CD4-positive, alpha-beta T cell treated with Interleukin-17A for 4 hours (primary cell): Measurements from ENCODE around the gene LRP8.

Experiments used
- DNase-seq: peaks from one replicate; pipeline ENCODE4 v3.0.0-alpha.2; 2020; ENCODE audit warnings: mixed read lengths

The LRP8 gene

DNA sequence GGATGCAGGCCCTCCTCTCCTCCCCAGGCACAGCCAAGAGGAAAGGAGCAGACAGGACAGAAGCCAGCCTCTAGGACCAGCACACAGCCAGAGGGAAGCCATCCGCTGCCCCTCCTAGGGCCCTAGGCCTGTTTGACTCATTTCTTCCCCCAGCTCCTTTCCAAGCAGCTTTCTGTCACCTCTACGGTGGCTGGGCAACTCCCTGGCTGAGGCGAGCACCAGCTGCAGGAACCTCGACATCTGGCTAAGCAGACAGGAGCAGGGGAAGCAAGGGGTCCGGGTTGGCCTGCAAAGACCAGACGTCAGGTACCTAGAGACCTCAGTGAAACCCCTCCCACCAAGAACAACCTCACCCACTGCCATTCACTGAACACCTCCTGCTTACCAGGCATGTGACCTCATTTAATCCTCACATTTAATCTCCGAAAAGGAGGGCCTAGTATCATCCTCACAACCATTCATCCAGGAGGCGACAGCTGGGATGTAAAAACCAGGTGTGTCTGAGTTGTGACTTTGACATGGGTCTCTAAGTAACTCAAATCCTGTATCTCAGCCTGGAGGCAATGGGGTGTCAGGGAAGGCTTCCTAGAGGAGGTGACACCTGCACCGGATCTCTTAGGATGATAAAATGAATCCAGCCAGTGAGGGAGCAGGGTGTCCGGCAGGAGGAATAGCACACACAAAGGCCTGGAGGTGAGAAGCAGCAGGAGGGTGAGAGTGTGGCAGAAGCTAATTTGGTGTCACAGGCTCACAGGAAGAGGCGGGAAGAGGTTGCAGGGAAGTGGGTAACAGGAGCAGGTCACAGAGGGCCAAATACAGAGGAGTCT is 5.9 kb downstream of the LRP8 start:
- no peak for DNase-seq

DNA sequence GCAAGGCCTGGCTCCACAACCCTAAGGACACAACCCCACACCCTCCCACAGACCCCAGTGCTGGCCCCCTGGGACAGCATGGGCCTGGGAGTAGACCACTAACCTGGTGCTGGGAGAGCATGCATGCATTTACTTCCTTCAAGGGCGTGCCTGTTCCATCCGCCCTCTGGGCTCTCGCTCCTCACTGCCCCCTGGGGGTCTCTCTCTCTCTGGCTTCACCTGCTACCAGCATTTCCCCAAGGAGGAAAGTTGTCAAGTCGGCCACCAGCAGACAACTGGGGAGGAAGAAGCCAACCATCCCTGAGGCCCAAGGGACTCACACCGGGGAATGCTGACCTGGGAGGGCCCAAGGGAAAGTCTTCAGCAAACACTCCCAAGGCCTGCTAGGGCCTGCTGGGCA is 6.5 kb downstream of the LRP8 start:
- peak; percentile 12 for DNase-seq

DNA sequence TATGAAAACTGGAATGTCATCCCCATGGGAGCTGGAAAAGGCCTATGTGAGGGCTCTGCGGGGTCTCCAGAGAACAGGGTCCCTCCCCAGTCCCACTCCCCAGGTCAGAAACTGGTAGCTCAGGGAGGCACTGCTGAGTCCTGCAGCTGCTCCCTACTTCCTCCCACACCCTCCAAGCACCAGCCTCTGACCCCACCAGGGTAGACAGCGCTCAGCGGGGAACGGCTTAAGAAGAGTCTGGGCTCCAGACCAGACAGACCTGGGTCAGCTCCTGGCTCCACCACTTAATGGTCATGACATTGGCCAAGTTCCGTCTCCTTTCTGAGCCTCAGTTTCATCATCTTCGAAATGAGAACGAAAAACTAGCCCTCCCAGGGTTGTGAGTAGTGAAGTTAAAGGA is 7.2 kb downstream of the LRP8 start:
- no peak for DNase-seq

DNA sequence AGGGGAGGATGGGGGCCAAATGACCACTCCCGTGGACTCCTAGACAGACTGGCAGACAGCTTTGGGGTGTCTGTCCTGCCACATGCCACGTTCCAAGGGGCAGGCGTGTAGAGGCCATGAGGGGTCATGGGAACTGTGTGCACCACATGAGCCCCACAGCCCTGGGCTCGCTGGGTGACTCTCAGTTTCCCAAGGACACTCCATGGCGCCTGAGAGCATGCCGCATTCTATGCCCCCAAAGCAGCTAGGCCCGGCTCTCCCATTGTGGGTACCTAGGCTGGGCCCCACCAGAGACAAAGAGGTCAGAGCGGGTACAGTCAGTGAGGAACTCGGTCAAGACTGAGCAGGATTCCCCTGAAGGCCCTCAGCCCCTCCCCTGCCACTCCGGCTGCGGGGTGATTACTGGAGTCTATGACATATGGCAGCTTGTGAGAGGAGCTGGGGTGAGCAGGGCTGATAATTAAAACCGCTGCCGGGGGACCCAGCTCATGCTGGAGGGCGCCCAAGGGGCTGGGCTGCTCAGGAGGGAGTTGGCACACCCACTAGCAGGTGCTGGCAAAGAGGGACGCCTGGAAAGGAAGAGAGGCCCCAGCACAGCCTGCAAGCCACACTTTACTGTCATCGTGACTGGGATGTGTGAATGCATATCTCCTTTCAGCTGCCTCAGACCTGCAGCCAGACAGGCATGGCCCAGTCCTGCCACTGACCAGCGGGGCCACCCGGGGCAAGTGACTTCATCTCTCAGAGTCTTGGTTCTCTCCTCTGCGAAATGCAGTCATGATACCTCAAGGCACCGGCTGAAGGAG is 8.4 kb downstream of the LRP8 start:
- DNase-seq, result no peak

DNA sequence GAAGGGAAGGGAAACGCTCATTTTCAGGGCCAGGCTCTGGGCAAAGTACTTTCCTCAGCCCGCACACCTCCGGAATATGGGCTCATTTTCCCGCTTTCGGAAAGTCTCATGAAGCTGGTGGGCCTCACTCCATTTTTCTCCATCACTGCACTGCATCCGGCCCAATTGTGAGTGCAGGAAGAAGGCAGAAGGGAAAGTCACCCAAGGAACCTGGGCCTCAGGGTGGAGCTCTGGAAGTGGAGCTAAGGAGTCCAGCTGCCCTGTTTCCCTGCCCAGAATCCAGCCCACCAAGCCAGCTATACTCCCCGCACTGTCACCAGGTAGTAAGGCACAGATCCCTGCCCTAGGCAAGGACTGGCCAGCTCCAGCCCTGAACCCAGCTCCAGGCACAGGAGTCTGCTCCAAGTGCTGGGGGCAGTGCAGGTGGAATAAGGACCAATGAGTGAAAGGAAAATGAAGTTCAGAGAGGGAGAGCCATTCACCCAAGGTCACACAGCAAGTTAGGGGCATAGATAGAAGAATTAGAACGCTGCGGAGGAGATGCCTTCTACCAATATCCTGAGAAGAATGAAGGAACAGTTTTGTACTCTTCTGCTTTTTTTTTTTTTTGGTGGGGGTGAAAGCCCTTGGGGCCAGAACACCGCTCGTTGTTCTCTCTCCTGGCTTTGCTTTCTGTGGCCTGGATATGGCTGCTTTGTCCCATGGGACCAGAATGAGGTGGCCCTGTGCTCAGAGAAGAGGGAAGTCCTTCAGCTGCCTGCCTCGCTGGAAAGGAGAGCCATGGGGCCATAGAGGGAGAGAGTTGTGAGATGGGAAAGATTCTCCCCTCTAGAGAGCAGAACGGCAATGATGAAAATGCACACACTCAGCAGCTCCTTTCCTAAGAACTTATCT is 10.0 kb downstream of the LRP8 start:
- DNase-seq, result no peak

DNA sequence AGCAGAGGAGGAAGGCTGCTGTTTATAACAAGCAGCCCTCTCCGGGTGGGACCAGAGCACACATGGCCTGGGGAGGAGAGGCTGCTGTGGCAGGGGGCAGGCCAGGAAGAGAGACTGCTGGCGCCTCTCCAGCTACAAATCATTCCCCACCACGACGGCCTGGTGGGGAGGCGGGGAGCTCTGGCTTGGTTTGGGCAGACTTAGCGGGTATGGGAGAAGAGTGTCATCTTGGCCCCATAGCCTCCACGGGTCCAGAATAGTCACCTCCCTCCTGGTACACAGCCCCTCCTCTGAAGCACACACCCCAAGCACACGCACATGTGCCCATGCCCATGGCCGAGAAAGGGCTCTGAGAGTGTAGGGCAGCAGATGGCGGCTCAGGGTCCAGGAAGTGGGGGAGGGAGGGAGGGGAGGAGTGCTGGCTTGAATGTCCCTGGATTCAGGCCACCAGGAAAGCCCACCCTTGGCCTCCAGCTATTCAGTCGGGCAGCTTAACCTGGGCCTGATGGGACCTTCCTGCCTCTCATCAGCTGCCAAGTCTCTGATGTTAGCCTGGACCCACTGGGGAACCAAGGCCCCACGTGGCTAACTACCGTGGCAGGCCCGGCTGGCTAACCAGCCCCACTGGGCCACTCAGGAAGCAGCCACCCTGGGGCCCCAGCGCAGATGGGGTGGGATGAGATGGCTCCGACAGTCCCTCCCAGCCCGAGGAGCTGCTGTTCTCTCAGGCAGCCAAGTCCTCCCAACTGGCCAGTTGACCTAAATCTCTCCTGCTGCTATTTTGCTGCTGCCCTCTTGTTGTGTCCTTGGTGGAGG is 10.9 kb downstream of the LRP8 start:
- DNase-seq, result no peak

DNA sequence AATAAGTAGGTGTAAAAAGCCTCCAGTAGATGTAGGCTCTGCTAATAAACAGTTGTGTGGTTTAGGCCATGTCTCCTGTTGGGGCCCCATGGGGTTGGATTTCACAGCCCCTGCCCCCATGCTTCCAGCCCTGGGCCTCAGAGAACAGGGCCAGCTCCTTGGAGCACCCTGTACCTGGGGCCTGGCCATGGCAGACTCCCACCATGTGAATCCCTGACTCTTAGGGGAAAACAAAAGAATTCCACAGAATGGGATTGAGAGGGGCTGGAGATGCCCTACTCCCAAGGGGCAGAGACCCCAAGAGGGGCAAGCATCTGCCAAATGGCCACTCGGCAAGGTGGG is 11.5 kb downstream of the LRP8 start:
- DNase-seq, result no peak

DNA sequence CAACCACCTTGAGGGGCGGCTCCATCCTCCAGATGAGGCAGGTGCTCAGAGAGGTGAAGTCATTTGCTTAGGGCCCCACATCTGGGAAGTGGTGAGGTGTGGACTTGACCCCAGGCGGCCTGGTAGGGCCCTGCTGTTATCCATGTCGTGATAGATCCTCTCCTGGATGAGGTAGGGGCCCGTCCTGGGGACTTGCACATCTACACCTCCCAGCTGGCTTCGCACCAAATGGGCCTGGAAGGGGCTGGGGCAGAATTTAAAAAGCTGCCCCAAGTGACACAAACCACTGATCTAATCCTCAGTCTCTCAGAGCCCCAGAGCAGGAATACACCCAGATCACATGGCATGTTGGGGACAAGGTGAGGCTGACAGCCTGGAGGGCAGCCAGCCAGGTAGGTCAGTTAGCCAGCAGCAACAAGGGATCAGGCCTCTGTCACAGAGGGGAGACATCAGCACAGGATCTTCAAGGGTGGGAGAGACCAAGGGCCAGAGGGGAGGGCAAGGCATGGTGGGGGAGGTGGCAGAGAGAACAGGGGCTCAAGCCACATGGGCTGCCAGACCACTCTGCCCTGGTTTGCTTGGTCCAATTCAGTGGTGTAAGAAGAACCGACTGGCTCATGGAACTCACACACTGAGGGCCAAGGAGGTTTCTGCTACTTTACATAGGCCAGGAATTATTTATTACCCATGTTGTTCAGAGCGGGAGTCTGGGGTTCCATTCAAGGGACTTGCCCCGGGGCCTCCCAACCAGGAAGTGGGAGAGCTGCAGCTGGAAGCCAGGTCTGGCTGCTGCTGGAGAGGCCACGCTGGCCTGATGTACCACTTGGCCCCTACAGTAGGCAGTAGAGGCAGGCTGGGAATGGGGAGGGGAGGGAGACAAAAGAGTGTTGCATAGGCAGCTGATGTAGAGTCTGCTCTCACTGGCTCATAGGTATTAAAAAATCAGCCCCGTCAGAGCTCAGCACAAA is 12.1 kb downstream of the LRP8 start:
- DNase-seq, result no peak

DNA sequence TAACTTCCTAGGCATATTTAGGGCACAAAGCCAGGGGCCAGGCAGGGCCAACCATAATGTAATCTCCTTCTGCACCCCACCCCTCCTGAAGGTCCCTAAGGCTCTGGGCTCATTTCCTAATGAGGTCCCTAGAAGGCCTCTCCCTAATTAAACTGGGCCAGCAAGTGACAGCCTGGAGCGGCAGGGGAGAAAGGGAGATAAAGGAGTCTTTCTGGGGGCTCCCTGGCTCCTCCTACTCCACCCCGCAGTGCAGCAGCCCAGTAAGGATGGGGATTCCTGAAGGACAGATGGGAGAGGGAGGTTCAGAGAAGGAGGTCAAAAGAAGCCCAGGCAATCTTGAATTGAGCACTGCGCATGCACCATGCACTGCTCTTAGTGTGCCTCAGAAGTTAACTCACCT is 12.8 kb downstream of the LRP8 start:
- no peak for DNase-seq

DNA sequence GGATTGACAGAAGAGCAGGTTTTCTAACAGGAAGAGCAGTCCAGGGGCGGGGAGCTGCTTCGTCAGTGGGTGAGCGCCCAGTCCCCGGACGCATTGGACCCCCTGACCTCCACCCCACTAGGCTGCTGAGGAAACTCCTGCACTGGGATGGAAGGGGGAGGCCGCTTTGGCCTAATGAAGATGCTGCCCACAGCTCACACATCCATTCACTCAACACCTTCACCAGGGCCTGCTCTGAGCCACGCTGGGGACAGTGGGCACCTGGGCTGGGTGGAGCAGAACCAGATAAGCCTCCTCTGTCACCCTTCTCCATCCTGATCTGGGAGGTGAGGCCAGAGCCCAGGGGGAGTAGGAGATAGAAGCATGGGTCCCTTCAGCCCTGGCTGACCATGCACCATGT is 13.3 kb downstream of the LRP8 start:
- DNase-seq, result no peak

DNA sequence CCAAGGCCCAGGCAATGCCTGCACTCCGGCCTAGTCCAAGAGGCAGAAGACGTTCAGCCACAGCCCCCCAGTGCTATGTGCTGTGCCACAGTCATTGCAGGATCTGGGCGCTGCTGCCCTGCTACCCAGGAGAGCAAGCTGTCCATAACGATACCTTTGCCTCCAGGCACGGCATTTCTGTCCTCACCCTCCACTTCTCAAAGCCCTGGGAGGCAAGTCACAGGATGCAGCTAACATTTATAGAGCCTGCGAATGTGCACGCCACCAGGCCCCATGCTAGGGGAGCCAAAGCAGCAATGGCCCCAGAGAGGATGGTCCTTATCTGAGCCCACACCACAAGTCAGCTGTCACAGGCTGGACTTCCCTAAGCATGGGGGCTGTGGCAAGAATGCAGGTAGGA is 13.8 kb downstream of the LRP8 start:
- no peak for DNase-seq

DNA sequence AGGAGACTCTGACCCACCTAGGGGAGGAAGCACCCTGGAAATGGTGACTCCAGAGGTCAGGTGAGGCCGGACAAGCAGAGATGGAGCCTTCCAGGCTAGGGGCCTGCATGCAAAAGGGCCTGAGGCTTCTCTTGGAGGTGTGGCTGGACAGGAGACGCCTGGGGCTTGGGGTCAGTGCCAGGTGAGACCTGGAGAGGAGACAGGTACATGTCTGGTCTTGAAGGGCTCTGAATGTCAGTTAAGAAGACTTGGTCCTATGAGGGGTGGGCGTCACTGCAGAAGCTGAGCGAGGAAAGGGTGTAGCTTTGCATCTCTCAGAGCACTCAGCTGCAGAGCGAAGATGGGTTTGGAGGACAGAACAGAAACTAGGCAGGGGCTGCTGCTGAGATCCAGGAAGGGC is 14.3 kb downstream of the LRP8 start:
- DNase-seq, result no peak

DNA sequence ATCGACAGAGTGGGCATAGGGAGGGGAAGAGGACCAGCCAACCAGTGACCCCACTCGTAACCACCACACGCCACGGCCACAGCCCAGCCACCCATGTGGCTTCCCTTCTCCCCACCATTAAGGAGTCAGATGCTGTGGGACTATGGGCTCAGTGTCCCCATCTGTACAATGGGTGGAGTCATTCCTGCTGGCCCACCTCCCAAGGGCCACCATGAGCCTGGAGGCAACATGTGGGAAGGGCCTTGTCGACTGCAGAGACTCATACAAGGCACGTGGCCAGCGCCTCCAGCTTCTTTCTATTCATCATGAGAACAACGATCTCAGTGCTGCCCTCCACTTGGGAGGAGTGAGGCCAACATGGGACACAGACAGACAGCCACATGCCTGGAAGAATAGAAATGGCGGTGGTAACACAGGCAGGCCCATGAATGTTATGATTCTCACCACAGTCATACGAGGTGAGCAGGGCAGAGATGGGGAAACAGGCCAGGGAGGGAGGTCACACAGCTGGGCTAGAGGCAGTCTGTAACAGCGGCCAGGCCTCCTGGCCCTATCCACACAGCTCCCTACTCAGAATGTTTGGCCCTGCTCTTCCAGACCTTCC is 16.1 kb downstream of the LRP8 start:
- no peak for DNase-seq

DNA sequence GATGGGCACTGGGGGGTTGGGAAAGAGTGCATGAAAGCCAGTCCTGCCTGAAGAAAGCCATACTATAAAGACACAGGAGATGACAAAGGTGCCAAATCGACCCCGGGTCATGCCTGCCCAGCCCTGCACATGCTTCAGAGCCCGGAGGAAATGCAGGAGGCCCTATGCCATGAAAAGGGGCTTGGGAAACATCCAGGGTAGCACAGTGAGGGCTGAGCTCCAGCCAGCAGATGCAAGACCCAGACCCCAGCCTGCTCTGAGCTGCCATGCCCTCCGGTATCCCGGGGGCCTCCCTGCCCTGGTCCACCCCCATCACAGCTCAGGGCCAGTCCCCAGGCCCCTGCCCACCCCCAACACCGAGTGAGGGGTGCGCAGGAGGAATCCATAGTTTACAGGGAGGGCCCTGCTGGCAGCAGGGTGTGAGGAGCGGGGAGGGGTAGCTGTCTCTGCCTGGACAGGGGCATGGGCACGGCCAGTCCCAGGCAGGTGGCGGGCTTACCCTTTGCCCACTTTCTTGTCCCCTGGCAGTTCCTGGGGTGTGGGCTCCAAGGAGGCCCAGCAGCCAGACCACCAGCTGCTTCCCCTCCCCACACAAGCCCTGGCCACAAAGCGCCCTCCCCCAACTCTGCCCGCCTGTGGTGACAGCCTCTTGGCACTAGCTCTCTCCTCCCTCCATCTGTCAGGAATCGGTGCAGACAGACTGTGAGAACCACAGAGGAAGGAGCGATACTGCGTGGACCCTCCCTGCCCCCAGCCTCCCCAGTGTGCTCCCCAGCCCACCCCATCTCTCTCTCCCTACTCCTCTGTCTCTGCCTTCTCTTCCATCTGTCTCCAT is 16.8 kb downstream of the LRP8 start:
- no peak for DNase-seq

DNA sequence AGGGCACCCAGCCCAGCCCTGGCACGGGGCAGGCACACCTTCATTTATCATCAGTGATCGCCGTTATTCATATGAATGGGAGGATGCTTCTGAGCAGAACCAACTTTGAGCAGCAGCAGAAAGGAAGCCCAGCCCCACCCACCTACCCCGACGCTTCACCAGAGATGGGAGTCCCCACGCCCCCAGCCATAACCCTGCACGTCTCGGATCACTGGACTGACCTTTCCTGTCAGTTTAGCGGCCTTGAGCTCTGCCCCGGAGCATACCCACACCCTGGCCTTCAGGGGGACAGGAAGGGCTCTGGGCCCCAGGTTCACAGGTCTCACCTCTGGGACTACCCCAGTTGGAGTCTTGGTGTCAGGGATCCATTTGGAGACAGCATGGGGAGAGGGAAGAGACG is 18.1 kb downstream of the LRP8 start:
- DNase-seq, result no peak

DNA sequence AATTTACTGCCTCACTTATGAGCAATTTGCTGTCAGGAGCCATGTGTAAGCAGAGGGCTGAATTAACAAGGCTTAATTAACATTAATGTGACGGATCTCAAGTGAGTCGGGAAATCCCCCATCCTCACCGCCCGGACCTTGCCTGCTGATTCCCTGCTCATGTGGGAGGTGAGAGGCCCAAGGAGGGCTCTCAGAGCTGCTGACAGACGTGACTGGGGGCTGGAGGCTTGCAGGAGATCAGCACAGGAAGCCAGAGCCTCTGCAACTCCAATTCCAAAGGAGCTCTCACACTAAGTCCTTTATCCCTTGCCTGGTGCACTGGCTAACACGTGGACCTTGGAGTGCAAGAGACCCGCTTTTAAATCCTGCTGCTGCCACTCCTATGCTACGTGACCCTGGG is 19.4 kb downstream of the LRP8 start:
- no peak for DNase-seq

DNA sequence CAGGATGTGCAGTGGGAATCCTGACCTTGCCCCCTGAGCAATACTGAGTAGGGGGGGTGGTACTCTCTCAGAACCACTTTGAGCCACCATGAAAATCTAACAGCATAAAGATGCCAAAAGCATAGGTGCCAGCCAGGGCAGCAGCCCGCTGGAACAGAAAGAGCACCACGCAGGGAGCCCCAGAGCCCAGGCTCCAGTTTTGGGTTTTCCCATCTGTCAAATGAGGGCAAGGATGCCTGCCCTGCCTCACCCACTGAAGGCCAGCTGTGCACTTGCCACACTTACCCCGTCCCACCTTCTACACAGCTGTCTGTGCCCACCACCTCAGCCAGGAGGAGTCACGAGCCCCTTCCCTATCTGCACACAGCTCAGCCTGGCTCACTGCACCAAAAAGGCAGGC is 20.8 kb downstream of the LRP8 start:
- no peak for DNase-seq

DNA sequence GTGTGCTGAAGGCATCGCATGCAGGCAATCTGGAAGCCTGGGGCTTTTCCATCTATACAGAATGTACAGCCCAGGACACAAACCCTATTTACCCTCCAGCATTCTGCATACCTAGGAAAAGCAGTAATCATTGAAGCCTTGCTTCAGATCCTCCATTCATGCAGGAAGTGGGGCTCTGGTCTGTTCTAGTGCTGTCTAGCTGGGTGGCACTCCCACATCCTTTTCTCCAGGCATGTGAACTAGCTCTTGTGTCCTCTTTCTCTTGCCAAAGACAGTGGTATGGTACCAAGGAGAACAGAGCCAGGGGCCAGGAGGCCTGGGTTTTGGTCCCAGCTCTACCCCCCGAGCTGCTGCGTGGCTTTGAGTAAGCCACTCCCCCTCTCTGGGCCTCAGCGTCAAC is 21.7 kb downstream of the LRP8 start:
- no peak for DNase-seq

DNA sequence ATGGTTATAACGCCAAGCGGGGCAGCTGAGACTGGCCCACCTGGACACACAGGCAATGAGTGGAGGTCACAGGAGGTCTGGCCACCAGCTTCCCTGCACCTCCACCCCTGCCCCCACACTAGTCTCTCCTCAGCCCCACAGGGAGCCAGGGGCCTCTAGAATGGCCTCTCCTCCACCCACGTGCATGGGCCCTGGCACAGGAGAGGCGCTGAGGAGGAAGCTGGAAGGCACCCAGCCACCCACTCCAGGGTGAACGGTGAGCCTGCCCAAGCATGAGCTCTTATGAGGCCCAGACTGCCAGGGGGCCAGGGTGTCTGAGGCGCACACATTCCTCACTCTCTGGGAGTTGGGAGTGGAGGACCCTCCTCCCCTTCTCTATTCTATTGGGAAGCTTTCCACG is 22.2 kb downstream of the LRP8 start:
- no peak for DNase-seq

DNA sequence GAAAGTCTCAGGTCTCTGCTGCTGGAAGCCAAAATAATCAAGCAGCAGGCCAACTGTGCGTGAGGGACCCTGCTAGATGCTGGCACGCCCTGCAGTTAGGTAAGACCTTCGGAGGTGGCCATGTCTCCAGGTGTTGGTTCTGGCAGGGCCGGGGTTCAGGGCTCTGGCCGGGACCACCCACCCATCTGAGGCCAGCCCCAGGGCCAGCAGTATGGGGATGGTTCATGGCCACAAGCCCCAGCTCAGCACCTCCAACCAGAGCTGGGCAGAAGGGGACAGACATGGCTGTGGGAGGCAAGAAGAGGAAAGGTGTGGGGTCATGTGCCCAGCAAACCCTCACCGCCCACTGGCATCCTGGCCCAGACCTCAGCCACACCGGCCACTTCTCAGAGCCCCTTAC is 23.3 kb downstream of the LRP8 start:
- no peak for DNase-seq
